Activated CD4-positive, CD25-positive, alpha-beta regulatory T cell treated with anti-CD3 and anti-CD28 coated beads, Interleukin-2, amount 50 U/mL, for 16 hours (primary cell): ENCODE results near the gene ZNF200.

ENCODE experiments used
- DNase-seq: peaks from one replicate; pipeline ENCODE4 v3.0.0-alpha.2; 2020; ENCODE audit warnings: low read depth, low spot score

ZNF200 gene

GRCh38 chr16:3179651-3180050 lies 55.3 kb downstream of the ZNF200 start:
- no peak for DNase-seq

GRCh38 chr16:3175157-3176093 lies 59.5 kb downstream of the ZNF200 start:
- no peak for DNase-seq

DNA sequence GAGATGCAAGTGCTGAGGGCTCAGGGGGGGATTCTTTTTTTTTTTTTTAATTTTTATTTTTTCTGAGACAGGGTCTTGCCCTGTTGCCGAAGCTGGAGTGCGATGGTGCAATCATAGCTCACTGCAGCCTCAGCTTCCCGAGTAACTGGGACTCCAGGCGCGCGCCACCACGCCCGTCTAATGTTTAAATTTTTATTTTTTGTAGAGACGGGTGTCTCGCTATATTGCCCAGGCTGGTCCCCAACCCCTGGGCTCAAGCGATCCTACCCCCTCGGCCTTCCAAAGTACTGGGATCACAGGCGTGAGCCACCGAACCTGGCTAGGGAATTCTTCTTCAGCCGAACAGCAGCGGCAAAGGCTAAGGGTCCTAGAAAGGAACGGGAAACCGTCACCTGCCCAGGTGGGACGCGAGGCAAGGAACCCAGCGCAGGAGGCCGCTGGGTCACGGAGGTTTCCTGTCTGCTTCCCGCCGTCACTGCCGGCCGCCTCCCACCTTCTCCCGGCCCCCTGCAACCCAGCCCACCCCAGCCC lies 60.3 kb downstream of the ZNF200 start:
- no peak for DNase-seq

GRCh38 chr16:3173892-3174617 lies 60.9 kb downstream of the ZNF200 start:
- no peak for DNase-seq
